GM13976 (cell line): ENCODE results near the gene ALG11.

Experiments used
- DNase-seq: peaks from one replicate; pipeline ENCODE4 v3.0.0; 2012; ENCODE audit warnings: low spot score
- CTCF ChIP-seq: IDR thresholded peaks from 2 replicates; pipeline ENCODE4 v1.5.1; 2012; ENCODE audit warnings: borderline replicate concordance, mild to moderate bottlenecking; ENCODE audit not compliant: insufficient read depth; ENCODE audit errors: extremely low read depth, missing control alignments, control extremely low read depth
- in situ Hi-C: fragments of 300-500 bp; cut with MboI; formaldehyde crosslinking; loops from one replicate; pipeline ENCODE4 v1.12.0; 2022; ENCODE audit warnings: low sequenced_read_pairs, mixed read lengths, inconsistent platforms; ENCODE audit not compliant: unreplicated experiment

The ALG11 gene

GRCh38 chr13:52004511-52005170 is 7.6 kb upstream of the ALG11 start:
- DNase-seq = no peak
- TF ChIP-seq CTCF = no peak
- in situ Hi-C loops = no loop called here

DNA sequence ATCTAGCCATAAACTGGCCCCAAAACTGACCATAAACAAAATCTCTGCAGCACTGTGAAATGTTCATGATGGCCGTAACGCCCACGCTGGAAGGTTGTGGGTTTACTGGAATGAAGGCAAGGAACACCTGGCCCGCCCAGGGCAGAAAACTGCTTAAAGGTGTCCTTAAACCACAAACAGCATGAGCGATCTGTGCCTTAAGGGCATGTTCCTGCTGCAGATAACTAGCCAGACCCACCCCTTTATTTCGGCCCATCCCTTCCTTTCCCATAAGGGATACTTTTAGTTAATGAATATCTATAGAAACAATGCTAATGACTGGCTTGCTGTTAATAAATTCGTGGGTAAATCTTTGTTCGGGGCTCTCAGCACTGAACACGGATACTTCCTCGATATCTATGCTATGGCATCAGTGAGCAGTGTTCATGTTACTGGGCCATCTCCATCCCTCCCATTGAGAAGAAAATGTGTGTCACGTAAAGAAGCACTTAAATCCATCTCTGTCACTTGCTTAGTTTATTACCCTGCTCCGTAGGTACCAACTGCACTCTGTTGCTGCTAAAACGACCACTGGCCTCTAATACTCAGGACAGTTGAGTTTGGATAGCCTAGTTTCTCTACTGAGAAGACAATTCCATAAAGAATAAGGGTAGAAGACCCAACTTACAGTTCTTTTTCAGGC is 6.2 kb upstream of the ALG11 start:
- in situ Hi-C loops = no loop called here
- DNase-seq = no peak
- TF ChIP-seq CTCF = no peak

- no peak for TF ChIP-seq CTCF
- in situ Hi-C loops = no loop called here
- no peak for DNase-seq
Measured at GRCh38 chr13:52006523-52007245, 5.5 kb upstream of the ALG11 start.

GRCh38 chr13:52009946-52010345 is 2.3 kb upstream of the ALG11 start:
- TF ChIP-seq CTCF = no peak
- DNase-seq = no peak
- in situ Hi-C loops = no loop called here

DNA sequence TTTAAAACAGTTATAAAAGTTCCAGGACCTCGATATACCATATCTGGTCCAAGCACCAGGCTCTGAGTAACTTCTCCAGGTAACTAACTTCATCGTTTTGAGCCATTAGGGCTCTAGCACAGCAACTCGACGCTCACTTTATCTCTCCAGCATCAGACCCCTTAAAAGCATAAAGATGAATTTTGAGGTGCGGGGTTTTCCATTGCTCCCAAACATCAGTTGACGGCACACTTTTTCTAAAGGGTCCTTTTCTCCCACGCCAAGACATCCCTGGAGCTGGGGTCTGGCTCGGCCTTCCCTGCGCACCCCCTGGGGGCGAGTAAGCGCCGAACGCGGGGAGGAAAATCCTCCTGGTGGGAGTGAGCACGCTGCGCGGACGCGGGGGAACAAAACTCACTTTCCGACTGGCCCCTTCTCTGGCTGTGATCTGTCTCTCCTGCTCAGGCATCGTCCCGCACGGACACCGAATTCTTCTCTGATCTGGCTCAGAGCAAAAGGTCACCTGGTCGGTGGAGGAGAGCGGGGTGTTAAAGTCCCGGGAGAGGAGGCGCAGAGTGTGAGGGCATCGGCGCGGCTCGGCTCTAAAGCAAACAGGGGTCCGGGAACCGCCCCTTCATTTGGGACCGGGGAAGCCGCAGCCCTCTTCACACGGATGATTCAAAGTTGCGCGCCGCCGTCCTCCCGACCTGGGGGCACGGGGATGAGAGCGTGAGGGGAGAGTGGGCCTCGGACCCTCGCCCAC is 1.1 kb upstream of the ALG11 start, which contains the start of gene ATP7B:
ATP7B (minus strand) TSS at position 561 of the 742 bp plus-strand sequence; CDS start at position 448, 113 bp downstream.
- peak; percentile 57 for DNase-seq

More for the DNA sequence above, 1.1 kb upstream of the ALG11 start, which contains the start of gene ATP7B:
- TF ChIP-seq CTCF = no peak
- in situ Hi-C loops = no loop called here
